SIG-M5 treated with dmso at 0.1 percent for 504 hours (cell line): Measurements from ENCODE around the gene GALNT5.
"Not testable (repeated sequence)": the region's sequence is repeated elsewhere in the genome, so short reads cannot be mapped to it uniquely, and the experiment has no call there.

ENCODE experiments used
- DNase-seq: peaks from one replicate; lab custom pipeline; 2025; ENCODE audit not compliant: unreplicated experiment; lab: John Stamatoyannopoulos, UW

Gene GALNT5

GRCh38 chr2:157257312-157258252, at the start of gene GALNT5:
TSS of gene GALNT5 (plus strand) at chr2:157257705. CDS start at chr2:157258083, 378 bp downstream.
- DNase-seq = no peak

GRCh38 chr2:157216286-157216965, 41.1 kb upstream of the GALNT5 start:
- no peak for DNase-seq

- DNase-seq = no peak
Observed at GRCh38 chr2:157217409-157217808, 40.1 kb upstream of the GALNT5 start.

GRCh38 chr2:157218911-157219310, 38.6 kb upstream of the GALNT5 start:
- DNase-seq = no peak

- no peak for DNase-seq
Observed at GRCh38 chr2:157220502-157220901, 37.0 kb upstream of the GALNT5 start.

- no peak for DNase-seq
Observed at GRCh38 chr2:157221394-157221988, 36.0 kb upstream of the GALNT5 start.

- DNase-seq = no peak
Observed at GRCh38 chr2:157223624-157224205, 33.8 kb upstream of the GALNT5 start.

GRCh38 chr2:157224448-157224847, 33.1 kb upstream of the GALNT5 start:
- not testable (repeated sequence) for DNase-seq

GRCh38 chr2:157227592-157227991, 29.9 kb upstream of the GALNT5 start:
- no peak for DNase-seq

GRCh38 chr2:157228946-157229345, 28.6 kb upstream of the GALNT5 start:
- no peak for DNase-seq

GRCh38 chr2:157229572-157229971, 27.9 kb upstream of the GALNT5 start:
- no peak for DNase-seq

GRCh38 chr2:157231476-157231875, 26.0 kb upstream of the GALNT5 start:
- no peak for DNase-seq

GRCh38 chr2:157233506-157233905, 24.0 kb upstream of the GALNT5 start:
- no peak for DNase-seq

- no peak for DNase-seq
Observed at GRCh38 chr2:157236404-157236803, 21.1 kb upstream of the GALNT5 start.

GRCh38 chr2:157238296-157238695, 19.2 kb upstream of the GALNT5 start:
- no peak for DNase-seq

GRCh38 chr2:157244691-157245090, 12.8 kb upstream of the GALNT5 start:
- no peak for DNase-seq

- DNase-seq = no peak
Observed at GRCh38 chr2:157245144-157245840, 12.2 kb upstream of the GALNT5 start.

GRCh38 chr2:157245846-157246764, 11.4 kb upstream of the GALNT5 start:
- DNase-seq = no peak

- DNase-seq = no peak
Observed at GRCh38 chr2:157246765-157247407, 10.6 kb upstream of the GALNT5 start.
